HepG2 (cell line): ENCODE results near the gene ONECUT2. TPM values are rescaled to one million over a fixed set of nuclear protein-coding genes. Genes with fewer than 3 reads are reported as not detected.
A peak's percentile ranks its signal among the peaks of the same experiment; 100 is the strongest.

ENCODE experiments used
- AGO2 ChIP-seq: fragments of 200-400 bp; formaldehyde crosslinking; optimal IDR thresholded peaks from 2 replicates; pipeline ENCODE3; 2017; ENCODE audit warnings: mild to moderate bottlenecking, low read depth, low read length, moderate library complexity
- CEBPB ChIP-seq: IDR thresholded peaks from 2 replicates; pipeline ENCODE4 v1.6.1; 2011; ENCODE audit warnings: low read depth, low read length, improper control_type of control experiment, borderline replicate concordance
- DMTF1 ChIP-seq: sonication (generic); formaldehyde crosslinking; IDR thresholded peaks from 2 replicates; pipeline ENCODE4 v1.4.0; 2020; ENCODE audit warnings: mild to moderate bottlenecking, missing genetic modification reagents
- JARID2 ChIP-seq: sonication (generic); formaldehyde crosslinking; IDR thresholded peaks from 2 replicates; pipeline ENCODE4 v1.8.1; 2023; ENCODE audit warnings: missing genetic modification reagents, inconsistent platforms; ENCODE audit not compliant: insufficient replicate concordance
- JUNB ChIP-seq: sonication (generic); formaldehyde crosslinking; IDR thresholded peaks from 2 replicates; pipeline ENCODE4 v1.8.0; 2022; ENCODE audit warnings: missing genetic modification reagents, mild to moderate bottlenecking, borderline replicate concordance
- NFATC3 ChIP-seq: sonication (generic); formaldehyde crosslinking; IDR thresholded peaks from 2 replicates; pipeline ENCODE4 v1.5.1; 2020; ENCODE audit warnings: mild to moderate bottlenecking, missing genetic modification reagents
- NFE2L2 ChIP-seq: fragments of 150-350 bp; IDR thresholded peaks from 2 replicates; pipeline ENCODE4 v1.6.1; 2014; ENCODE audit warnings: low read length
- NFRKB ChIP-seq: fragments of 450-650 bp; IDR thresholded peaks from 2 replicates; pipeline ENCODE4 v1.6.1; 2017
- NKX3-1 ChIP-seq: sonication (generic); formaldehyde crosslinking; IDR thresholded peaks from 2 replicates; pipeline ENCODE4 v1.5.0; 2020; ENCODE audit warnings: missing genetic modification reagents
- SP1 ChIP-seq, 2 experiments: fragments of 450-650 bp in 1 of 2; sonication (generic) in 1 of 2; formaldehyde crosslinking in 1 of 2; IDR thresholded peaks; 2 replicates each; pipeline versions ENCODE4 v1.4.0 to v1.6.1; 2016 to 2020; ENCODE audit warnings: missing genetic modification reagents in 1 of 2
- STAG1 ChIP-seq: sonication (generic); formaldehyde crosslinking; IDR thresholded peaks from 2 replicates; pipeline ENCODE4 v1.4.0; 2020; ENCODE audit warnings: missing genetic modification reagents
- ZFP90 ChIP-seq: sonication (generic); formaldehyde crosslinking; IDR thresholded peaks from 2 replicates; pipeline ENCODE4 v1.8.0; 2022; ENCODE audit warnings: missing genetic modification reagents, mild to moderate bottlenecking, inconsistent platforms, borderline replicate concordance
- ZFY ChIP-seq: sonication (generic); formaldehyde crosslinking; IDR thresholded peaks from 2 replicates; pipeline ENCODE4 v1.4.0; 2020; ENCODE audit warnings: missing genetic modification reagents
- ZIK1 ChIP-seq: sonication (generic); formaldehyde crosslinking; IDR thresholded peaks from 2 replicates; pipeline ENCODE4 v1.5.0; 2020; ENCODE audit warnings: mild to moderate bottlenecking, low read depth, missing genetic modification reagents, borderline replicate concordance
- ZNF768 ChIP-seq: sonication (generic); formaldehyde crosslinking; IDR thresholded peaks from 2 replicates; pipeline ENCODE4 v1.4.0; 2020; ENCODE audit warnings: missing genetic modification reagents
- polyA plus RNA-seq, 8 experiments: library from polyadenylated mRNA; depleted of rRNA in 3 of 8; stranded (reverse) in 7 of 8; unstranded in 1 of 8; fragments of >200 nt; fragmentation: Illumina TruSeq in 4 of 8; extraction: Trizol in 4 of 8; gene quantifications; 2 replicates each; pipeline versions ENCODE4 v1.2.1 to v1.2.3, GENCODE V29; 2011 to 2016; ENCODE audit warnings: low read depth in 4 of 8, missing spikeins in 1 of 8, mixed read lengths in 1 of 8; ENCODE audit not compliant: insufficient read depth in 1 of 8
- total RNA-seq, 5 experiments: library from RNA; depleted of rRNA; stranded (reverse); fragments of >200 nt; fragmentation: Illumina TruSeq; extraction: Trizol; gene quantifications; 2 replicates each; pipeline ENCODE4 v1.2.3, GENCODE V29; 2016; ENCODE audit warnings: low read depth in 1 of 5
- TF ChIP-seq, protein P1 (sequence below): sonication (generic); formaldehyde crosslinking; conservative IDR thresholded peaks from 2 replicates; pipeline ENCODE4 v1.4.0; 2020; ENCODE audit warnings: missing genetic modification reagents
- TF ChIP-seq, protein P2 (sequence below): IDR thresholded peaks from 2 replicates; pipeline ENCODE4 v1.6.1; 2016; ENCODE audit warnings: low read depth, control low read depth
- TF ChIP-seq, protein P3 (sequence below): IDR thresholded peaks from 2 replicates; pipeline ENCODE4 v1.6.1; 2018; ENCODE audit warnings: missing genetic modification reagents
- TF ChIP-seq, protein P4 (sequence below): sonication (generic); formaldehyde crosslinking; IDR thresholded peaks from 2 replicates; pipeline ENCODE4 v1.4.0; 2020; ENCODE audit warnings: missing genetic modification reagents

Gene ONECUT2
- total and polyA plus RNA-seq, 2 of the 13 experiments (the other 11 are each of a cell fraction or from before 2014, with no cell fraction given) = 3.0 to 3.2 TPM

GRCh38 chr18:57437766-57438671, 2.8 kb downstream of the ONECUT2 start (continued):
- TF ChIP-seq, protein P1, sequence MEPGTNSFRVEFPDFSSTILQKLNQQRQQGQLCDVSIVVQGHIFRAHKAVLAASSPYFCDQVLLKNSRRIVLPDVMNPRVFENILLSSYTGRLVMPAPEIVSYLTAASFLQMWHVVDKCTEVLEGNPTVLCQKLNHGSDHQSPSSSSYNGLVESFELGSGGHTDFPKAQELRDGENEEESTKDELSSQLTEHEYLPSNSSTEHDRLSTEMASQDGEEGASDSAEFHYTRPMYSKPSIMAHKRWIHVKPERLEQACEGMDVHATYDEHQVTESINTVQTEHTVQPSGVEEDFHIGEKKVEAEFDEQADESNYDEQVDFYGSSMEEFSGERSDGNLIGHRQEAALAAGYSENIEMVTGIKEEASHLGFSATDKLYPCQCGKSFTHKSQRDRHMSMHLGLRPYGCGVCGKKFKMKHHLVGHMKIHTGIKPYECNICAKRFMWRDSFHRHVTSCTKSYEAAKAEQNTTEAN (CRISPR knock-in tag) = no peak
- TF ChIP-seq NFATC3 (no peak), JUNB (no peak), STAG1 (CRISPR knock-in tag) (peak; percentile 79), ZFP90 (CRISPR knock-in tag) (no peak), DMTF1 (no peak), ZFY (0 out of 2 replicates have a peak, but pooled peaks have one; percentile 9), CEBPB (no peak), AGO2 (peak; percentile 45), NFRKB (no peak), ZNF768 (CRISPR knock-in tag) (no peak), JARID2 (CRISPR knock-in tag) (no peak), SP1 (IDR thresholded peaks at IDR 0.05) (no peak), SP1 (CRISPR knock-in tag; IDR thresholded peaks at IDR 0.05) (0 out of 2 replicates have a peak, but pooled peaks have one; percentile 24), NFE2L2 (no peak), ZIK1 (no peak), NKX3-1 (CRISPR knock-in tag) (no peak)
- TF ChIP-seq, protein P2, sequence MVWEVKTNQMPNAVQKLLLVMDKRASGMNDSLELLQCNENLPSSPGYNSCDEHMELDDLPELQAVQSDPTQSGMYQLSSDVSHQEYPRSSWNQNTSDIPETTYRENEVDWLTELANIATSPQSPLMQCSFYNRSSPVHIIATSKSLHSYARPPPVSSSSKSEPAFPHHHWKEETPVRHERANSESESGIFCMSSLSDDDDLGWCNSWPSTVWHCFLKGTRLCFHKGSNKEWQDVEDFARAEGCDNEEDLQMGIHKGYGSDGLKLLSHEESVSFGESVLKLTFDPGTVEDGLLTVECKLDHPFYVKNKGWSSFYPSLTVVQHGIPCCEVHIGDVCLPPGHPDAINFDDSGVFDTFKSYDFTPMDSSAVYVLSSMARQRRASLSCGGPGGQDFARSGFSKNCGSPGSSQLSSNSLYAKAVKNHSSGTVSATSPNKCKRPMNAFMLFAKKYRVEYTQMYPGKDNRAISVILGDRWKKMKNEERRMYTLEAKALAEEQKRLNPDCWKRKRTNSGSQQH (CRISPR knock-in tag) = no peak
- TF ChIP-seq, protein P3, sequence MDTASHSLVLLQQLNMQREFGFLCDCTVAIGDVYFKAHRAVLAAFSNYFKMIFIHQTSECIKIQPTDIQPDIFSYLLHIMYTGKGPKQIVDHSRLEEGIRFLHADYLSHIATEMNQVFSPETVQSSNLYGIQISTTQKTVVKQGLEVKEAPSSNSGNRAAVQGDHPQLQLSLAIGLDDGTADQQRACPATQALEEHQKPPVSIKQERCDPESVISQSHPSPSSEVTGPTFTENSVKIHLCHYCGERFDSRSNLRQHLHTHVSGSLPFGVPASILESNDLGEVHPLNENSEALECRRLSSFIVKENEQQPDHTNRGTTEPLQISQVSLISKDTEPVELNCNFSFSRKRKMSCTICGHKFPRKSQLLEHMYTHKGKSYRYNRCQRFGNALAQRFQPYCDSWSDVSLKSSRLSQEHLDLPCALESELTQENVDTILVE (CRISPR knock-in tag) = no peak; the same call in 1 of the 2 replicates
- TF ChIP-seq, protein P4, sequence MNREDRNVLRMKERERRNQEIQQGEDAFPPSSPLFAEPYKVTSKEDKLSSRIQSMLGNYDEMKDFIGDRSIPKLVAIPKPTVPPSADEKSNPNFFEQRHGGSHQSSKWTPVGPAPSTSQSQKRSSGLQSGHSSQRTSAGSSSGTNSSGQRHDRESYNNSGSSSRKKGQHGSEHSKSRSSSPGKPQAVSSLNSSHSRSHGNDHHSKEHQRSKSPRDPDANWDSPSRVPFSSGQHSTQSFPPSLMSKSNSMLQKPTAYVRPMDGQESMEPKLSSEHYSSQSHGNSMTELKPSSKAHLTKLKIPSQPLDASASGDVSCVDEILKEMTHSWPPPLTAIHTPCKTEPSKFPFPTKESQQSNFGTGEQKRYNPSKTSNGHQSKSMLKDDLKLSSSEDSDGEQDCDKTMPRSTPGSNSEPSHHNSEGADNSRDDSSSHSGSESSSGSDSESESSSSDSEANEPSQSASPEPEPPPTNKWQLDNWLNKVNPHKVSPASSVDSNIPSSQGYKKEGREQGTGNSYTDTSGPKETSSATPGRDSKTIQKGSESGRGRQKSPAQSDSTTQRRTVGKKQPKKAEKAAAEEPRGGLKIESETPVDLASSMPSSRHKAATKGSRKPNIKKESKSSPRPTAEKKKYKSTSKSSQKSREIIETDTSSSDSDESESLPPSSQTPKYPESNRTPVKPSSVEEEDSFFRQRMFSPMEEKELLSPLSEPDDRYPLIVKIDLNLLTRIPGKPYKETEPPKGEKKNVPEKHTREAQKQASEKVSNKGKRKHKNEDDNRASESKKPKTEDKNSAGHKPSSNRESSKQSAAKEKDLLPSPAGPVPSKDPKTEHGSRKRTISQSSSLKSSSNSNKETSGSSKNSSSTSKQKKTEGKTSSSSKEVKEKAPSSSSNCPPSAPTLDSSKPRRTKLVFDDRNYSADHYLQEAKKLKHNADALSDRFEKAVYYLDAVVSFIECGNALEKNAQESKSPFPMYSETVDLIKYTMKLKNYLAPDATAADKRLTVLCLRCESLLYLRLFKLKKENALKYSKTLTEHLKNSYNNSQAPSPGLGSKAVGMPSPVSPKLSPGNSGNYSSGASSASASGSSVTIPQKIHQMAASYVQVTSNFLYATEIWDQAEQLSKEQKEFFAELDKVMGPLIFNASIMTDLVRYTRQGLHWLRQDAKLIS = no peak
